GM18909 (cell line): ENCODE data around the gene SP8.
"Not testable (repeated sequence)": the region's sequence is repeated elsewhere in the genome, so short reads cannot be mapped to it uniquely, and the experiment has no call there.

ENCODE experiments used
- ATAC-seq: cut with Tn5 transposase; IDR thresholded peaks from one replicate; pipeline ENCODE4 v1.9.1; 2021; ENCODE audit warnings: mild to moderate bottlenecking; ENCODE audit not compliant: unreplicated experiment, poor library complexity

Gene SP8

GRCh38 chr7:20786779-20787659, at the start of gene SP8:
Gene SP8 (minus strand): TSS chr7:20786886. CDS start chr7:20786798, 88 bp downstream.
- ATAC-seq: no peak

GRCh38 chr7:20836424-20836823, 49.7 kb upstream of the SP8 start:
- ATAC-seq: peak; percentile 89

GRCh38 chr7:20835111-20835750, 48.5 kb upstream of the SP8 start:
- no peak for ATAC-seq

- no peak for ATAC-seq
These were observed 48.0 kb upstream of the SP8 start for GRCh38 chr7:20834656-20835055.

- ATAC-seq: no peak
These were observed 45.3 kb upstream of the SP8 start for GRCh38 chr7:20831956-20832355.

GRCh38 chr7:20831451-20831850, 44.8 kb upstream of the SP8 start:
- ATAC-seq: no peak

GRCh38 chr7:20828947-20829346, 42.3 kb upstream of the SP8 start:
- peak; percentile 58 for ATAC-seq

GRCh38 chr7:20827172-20827571, 40.5 kb upstream of the SP8 start:
- no peak for ATAC-seq

- ATAC-seq: no peak
These were observed 39.6 kb upstream of the SP8 start for GRCh38 chr7:20826243-20826642.

- no peak for ATAC-seq
These were observed 38.9 kb upstream of the SP8 start for GRCh38 chr7:20825555-20825954.

- not testable (repeated sequence) for ATAC-seq
These were observed 34.7 kb upstream of the SP8 start for GRCh38 chr7:20821390-20821789.

GRCh38 chr7:20816372-20816959, 29.8 kb upstream of the SP8 start:
- ATAC-seq: no peak

- no peak for ATAC-seq
These were observed 17.7 kb upstream of the SP8 start for GRCh38 chr7:20804345-20804744.

GRCh38 chr7:20799566-20800366, 13.1 kb upstream of the SP8 start:
- no peak for ATAC-seq

- ATAC-seq: no peak
These were observed 12.0 kb upstream of the SP8 start for GRCh38 chr7:20798694-20799121.

GRCh38 chr7:20798081-20798693, 11.5 kb upstream of the SP8 start:
- ATAC-seq: peak; percentile 88

- ATAC-seq: peak; percentile 70
These were observed 10.9 kb upstream of the SP8 start for GRCh38 chr7:20797462-20798080.

GRCh38 chr7:20797042-20797461, 10.4 kb upstream of the SP8 start:
- ATAC-seq: no peak

- ATAC-seq: peak; percentile 22
These were observed 9.8 kb upstream of the SP8 start for GRCh38 chr7:20796500-20796899.

GRCh38 chr7:20795881-20796280, 9.2 kb upstream of the SP8 start:
- no peak for ATAC-seq
